Breast epithelium (tissue), 3 donors: Measurements from ENCODE around the gene ATP1B1.

Source experiments
- POLR2A ChIP-seq: fragments of 450-650 bp; IDR thresholded peaks from one replicate; pipeline ENCODE4 v1.6.1; 2016; ENCODE audit warnings: antibody characterized with exemption, mild to moderate bottlenecking, moderate library complexity
- TF ChIP-seq, protein P1 (sequence below), 3 donors: fragments of 450-650 bp; IDR thresholded peaks; one replicate each; pipeline ENCODE4 v1.5.1; 2016 to 2017; ENCODE audit warnings: antibody characterized with exemption in 3 of 3, mild to moderate bottlenecking in 3 of 3, moderate library complexity in 3 of 3

DNA sequence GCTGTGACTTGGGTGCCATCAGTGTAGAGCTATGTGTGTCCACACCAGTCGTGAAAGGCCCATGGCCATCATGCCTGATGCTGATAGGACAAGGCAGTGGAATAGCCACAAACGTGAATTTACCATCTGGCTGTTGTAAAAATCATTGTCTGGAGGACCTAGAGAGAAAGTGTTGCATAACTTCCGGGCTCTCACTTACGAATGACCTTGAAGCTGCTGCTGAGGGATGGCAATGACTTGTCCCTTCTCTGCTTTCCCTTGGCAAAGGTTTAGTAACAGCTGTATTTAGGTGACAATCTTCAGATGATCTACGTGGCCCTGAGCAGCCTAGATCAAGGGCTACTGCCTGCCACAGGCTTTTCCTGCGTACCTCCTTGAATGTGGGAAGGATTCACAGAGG is 5.8 kb downstream of the ATP1B1 start:
- TF ChIP-seq, protein P1, sequence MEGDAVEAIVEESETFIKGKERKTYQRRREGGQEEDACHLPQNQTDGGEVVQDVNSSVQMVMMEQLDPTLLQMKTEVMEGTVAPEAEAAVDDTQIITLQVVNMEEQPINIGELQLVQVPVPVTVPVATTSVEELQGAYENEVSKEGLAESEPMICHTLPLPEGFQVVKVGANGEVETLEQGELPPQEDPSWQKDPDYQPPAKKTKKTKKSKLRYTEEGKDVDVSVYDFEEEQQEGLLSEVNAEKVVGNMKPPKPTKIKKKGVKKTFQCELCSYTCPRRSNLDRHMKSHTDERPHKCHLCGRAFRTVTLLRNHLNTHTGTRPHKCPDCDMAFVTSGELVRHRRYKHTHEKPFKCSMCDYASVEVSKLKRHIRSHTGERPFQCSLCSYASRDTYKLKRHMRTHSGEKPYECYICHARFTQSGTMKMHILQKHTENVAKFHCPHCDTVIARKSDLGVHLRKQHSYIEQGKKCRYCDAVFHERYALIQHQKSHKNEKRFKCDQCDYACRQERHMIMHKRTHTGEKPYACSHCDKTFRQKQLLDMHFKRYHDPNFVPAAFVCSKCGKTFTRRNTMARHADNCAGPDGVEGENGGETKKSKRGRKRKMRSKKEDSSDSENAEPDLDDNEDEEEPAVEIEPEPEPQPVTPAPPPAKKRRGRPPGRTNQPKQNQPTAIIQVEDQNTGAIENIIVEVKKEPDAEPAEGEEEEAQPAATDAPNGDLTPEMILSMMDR (IDR thresholded peaks at IDR 0.05), result no peak
- no peak for TF ChIP-seq POLR2A
